GM10847 (cell line): ENCODE data around the gene KCNV2.

Experiments
- POLR2A ChIP-seq: IDR thresholded peaks from 2 replicates; pipeline ENCODE4 v1.6.1; 2011; ENCODE audit not compliant: insufficient read length; ENCODE audit errors: extremely low read depth

The KCNV2 gene

GRCh38 chr9:2730971-2731370, 13.7 kb downstream of the KCNV2 start:
- TF ChIP-seq POLR2A = no peak

GRCh38 chr9:2732492-2732891, 15.2 kb downstream of the KCNV2 start:
- TF ChIP-seq POLR2A = no peak

GRCh38 chr9:2740616-2741015, 23.3 kb downstream of the KCNV2 start:
- no peak for TF ChIP-seq POLR2A

GRCh38 chr9:2741441-2742158, 24.3 kb downstream of the KCNV2 start:
- TF ChIP-seq POLR2A = no peak

GRCh38 chr9:2742214-2742613, 24.9 kb downstream of the KCNV2 start:
- no peak for TF ChIP-seq POLR2A

GRCh38 chr9:2743937-2744529, 26.7 kb downstream of the KCNV2 start:
- TF ChIP-seq POLR2A = no peak

GRCh38 chr9:2745560-2746380, 28.5 kb downstream of the KCNV2 start:
- no peak for TF ChIP-seq POLR2A

- no peak for TF ChIP-seq POLR2A
Observed at GRCh38 chr9:2749485-2749884, 32.2 kb downstream of the KCNV2 start.

GRCh38 chr9:2755285-2755684, 38.0 kb downstream of the KCNV2 start:
- TF ChIP-seq POLR2A = no peak

- no peak for TF ChIP-seq POLR2A
Observed at GRCh38 chr9:2758162-2758897, 41.0 kb downstream of the KCNV2 start.

GRCh38 chr9:2758898-2759510, 41.7 kb downstream of the KCNV2 start:
- no peak for TF ChIP-seq POLR2A

- TF ChIP-seq POLR2A = no peak
Observed at GRCh38 chr9:2761424-2761823, 44.1 kb downstream of the KCNV2 start.

GRCh38 chr9:2764353-2764752, 47.0 kb downstream of the KCNV2 start:
- TF ChIP-seq POLR2A = no peak

GRCh38 chr9:2765250-2765880, 48.1 kb downstream of the KCNV2 start:
- TF ChIP-seq POLR2A = no peak
